GM18909 (cell line): ENCODE measurements around the gene UXS1.

ENCODE experiments used
- ATAC-seq: cut with Tn5 transposase; IDR thresholded peaks from one replicate; pipeline ENCODE4 v1.9.1; 2021; ENCODE audit warnings: mild to moderate bottlenecking; ENCODE audit not compliant: unreplicated experiment, poor library complexity

UXS1 gene

DNA sequence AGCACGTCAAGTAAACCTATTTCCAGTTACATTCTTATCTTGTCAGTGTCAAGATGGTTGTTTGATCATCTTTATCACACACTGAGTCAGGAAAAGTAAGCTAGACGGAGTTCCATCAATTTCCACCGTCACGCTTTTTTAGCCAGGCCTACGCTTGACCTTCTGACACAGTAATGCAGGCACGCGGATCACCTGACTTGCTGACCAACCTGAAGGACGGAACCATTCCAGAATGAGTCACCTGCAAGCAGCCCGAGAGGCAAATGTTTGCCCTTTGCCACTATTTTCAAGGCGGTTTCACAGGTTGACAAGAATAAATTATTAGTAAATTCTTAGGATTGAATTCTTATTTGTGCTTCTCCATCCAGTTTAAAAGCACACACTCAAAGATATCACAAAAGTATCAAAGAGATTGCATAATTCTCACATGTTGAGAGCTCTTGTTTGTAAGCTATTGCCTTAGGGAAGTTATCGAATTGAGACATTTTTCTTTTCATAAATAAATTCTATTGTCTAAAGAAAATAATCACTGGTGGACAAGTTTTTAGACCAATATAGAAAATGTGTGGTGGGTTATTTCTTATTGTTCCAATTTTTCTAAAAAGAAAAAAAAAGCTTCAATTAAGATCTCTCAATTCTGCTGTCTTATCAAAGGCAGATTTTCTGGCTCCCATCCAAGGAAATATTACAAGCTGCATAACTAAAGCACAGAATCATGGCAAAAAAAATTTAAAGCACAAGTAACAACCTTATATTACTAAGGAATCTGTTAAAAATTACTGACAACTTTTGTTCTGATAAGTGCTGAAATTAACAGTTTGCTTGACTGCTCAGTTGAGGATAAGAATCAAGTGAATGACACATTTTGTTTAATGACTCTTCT, 31.9 kb downstream of the UXS1 start:
- ATAC-seq, result no peak

DNA sequence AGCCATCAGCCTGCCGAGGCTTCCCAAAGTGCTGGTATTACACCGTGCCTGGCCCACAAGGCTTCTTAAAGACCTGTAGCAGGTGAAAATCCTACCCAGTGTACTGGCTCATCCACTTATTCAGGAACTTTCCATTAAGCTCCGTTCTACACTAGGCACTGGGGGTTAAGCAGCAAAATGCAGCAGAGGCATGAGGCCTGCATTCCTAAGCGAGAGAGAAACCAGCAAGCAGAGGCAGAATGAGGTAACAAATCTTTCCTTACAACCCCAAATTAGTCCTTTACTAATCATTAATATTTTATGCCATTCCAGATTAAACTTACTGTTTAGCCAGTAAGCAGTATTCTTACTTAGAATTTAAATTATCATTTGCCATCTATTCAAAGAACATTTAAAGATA, 32.8 kb downstream of the UXS1 start:
- ATAC-seq, result no peak

DNA sequence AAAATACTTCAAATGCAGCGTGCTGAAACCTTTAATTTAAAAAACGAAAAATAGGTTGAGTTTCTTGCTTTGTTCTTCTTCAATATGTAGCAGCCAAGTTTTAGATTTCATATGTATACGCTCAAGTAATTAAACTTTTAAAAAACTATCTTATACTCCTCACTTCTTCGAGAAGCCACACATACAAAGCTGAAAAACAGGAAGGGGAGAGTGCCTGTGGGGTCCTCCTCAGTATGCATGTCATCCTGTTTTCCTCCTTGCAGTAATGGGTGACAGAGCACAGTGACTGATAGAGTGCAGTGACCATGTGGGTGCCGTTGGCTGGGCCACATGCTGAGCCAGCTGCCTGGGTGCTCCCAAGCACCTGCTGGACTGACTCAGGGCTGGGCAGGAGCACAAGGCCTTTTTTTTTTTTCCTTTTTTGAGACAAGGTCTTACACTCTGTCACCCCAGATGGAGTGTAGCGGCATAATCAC, 33.3 kb downstream of the UXS1 start:
- peak; percentile 73 for ATAC-seq

DNA sequence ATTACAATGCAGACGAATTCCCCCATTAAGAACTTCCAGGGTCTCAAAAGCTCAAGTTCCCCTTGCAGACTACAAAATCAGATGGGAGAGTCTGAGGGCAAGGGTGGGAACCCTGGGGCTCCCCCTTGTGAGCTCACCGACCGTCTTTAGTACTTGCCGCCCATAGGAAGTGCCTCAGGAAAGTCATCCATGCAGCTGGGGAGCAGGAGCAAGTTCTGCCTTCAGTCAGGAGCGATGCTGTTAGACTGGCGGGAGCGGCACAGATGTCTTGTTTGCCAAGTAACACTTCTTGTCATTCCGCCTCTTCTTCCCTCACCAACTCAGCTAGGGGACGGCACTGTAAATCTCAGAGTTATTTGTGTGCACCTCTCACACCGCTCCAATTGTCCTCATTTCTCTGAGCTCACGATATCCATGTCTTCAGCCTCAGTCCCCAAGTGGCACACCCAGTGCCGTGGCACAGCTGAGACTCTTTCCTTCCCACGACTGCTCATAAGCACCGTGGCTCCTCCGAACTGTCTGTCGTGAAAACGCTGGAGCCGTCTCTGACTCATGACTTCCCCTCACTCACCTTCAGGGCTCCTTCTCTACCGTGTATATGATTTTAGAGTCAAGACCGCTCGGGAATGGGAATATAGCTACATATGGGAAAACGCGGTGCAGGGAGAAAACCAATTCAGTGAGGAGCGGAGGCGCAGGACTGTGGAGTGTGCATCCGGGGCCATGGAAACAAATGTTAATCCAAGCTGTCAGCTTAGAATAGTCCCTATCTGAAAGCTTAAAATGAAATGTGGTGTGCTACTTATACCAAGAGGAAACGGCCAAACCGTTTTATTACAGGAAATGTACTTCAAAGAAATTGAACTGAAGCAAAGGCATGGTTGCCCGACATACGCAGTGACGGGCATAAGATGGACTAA, 34.0 kb downstream of the UXS1 start:
- ATAC-seq, result peak; percentile 63

DNA sequence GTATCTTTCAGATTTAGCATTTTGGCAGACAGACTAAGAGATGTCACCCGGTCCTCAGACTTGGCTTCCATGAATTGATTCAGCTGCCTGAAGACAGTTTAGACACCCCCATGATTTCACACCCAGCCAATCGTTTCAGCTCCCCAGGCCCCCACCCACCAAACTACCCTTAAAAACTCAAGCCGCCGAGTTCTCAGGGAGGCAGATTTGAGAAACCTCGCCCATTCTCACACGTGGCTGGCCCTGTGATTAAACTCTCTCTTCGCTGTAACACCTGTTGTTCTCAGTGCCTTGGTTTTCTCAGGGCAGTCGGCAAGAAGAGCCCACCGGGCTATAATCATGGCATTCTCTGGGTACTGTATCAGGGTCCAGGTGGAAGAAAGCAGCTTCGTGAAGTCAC, 35.2 kb downstream of the UXS1 start:
- ATAC-seq, result no peak

DNA sequence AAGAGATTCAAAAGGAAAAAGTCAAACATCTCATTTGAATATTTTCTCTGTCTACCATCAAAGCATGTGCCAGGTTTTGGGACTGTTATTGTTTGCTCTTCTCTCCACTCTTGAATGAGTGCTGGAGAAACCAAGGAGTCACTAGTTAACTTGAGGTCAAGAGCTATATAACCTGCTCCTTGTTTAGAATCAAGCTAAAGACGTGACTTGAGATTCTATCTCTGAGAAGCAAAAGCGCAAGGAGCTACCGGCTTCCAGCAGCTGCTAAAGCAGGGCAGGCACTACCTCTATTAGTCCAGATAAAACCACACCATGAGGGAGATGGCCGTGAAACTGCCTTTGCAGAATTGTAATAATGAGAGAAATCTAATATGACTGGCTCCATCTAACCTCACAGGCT, 36.0 kb downstream of the UXS1 start:
- ATAC-seq, result no peak

DNA sequence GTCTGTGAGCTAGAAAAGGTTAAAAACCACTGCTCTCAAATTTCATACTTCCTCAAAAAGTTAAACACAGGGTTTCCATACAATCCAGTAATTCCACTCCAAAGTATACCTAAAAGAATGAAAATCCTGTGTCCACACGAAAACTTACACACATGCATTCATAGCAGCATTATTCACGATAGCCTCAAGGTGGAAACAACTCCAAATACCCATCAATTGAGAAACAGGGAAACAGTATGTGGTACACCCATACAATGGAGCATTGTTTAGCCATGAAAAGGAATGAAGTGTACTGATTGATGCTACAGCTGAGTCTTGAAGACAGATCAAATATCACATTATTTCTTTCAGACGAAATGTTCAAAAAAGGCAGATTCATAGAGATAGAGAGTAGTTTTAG, 36.7 kb downstream of the UXS1 start:
- ATAC-seq, result no peak

DNA sequence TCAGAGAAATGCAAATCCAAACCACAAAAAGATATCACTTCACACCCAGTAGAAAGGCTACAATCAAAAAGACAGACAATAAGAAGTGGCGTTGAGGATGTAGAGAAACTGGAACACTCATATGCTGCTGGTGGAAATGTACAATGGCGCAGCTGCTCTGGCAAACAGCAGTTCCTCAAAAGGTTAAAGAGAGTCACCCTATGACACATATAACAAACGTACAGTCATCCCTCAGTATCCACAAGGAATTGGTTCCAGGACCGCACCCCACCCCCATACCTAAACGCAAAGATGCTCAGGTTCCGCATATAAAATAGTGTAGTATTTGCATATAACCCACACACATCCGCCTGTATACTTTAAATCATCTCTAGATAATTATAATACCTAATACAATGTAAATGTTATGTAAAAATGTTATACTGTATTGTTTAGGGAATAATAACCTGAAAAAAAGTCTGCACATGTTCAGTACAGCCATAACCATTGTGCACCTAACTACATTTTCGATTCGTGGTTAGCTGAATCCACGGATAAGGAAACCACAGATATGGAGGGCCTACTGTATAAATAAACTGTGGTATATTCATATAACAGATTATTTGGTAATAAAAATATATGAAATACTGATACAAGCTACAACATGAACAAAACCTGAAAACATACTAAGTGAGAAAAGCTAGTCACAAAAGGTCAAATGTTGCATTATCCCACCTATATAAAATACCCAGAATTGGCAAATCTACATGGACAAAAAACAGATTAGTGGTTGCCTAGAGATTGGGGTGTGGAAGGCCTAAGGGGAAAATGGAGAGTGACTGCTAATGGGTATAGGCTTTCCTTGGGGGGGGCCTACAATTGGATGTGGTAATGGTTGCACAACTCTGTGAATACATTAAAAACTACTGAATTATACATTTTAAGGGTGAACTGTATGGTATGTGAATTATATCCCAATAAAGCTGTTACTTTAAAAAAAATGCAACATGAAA, 37.5 kb downstream of the UXS1 start:
- ATAC-seq, result no peak

DNA sequence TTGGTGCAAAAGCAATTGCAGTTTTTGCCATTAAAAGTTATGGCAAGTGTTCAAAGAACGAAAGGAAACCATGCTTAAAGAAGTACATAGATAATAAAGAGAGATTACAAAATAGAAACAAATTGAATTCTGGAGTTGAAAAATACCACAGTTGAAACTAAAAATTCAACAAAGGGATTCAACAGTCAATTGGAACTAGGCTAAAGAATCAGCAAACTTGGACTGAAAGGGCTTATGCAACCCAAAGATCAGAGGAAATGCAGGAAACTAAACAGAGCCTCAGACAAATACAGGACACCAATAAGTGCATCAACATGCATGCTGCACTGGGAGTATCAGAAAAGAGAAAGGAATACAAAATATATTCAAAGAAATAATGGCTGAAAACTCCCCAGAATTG, 40.3 kb downstream of the UXS1 start:
- ATAC-seq, result no peak

DNA sequence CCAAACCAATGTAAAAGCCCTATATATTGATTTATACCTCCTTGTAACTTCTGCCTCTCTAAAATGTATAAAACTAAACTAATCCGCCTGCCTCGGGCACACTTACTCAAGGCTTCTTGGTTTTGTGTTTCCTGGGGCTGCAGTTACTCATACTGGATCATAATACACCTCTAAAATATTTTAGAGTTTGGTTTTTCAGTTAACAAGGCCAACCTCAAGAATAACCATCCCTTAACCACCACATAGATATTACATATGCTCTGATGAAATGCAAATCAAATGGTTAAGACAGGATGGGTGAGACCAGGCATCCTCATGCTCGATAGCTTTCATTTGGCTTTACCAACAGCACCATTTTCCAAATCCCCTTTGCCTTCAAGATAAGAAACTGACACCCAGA, 46.4 kb downstream of the UXS1 start:
- peak; percentile 73 for ATAC-seq

DNA sequence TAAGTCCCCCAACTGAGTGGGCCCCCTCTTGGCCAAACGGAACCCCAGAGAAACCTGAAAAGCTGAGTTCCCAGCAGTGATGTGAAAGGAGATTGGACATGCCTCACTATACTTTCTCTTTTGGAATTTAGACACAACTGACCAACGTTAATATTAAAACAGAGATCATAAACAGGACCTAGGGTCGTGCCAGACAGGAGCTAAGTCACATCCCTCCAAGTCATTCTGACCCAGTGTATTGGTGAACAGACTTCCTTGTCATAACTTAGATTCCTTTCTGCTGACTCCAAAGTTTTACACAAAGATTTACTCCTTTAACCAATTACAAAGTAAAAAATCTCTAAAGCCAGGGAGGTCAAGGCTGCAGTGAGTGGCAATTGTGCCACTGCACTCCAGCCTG, 46.9 kb downstream of the UXS1 start:
- ATAC-seq, result peak; percentile 26

DNA sequence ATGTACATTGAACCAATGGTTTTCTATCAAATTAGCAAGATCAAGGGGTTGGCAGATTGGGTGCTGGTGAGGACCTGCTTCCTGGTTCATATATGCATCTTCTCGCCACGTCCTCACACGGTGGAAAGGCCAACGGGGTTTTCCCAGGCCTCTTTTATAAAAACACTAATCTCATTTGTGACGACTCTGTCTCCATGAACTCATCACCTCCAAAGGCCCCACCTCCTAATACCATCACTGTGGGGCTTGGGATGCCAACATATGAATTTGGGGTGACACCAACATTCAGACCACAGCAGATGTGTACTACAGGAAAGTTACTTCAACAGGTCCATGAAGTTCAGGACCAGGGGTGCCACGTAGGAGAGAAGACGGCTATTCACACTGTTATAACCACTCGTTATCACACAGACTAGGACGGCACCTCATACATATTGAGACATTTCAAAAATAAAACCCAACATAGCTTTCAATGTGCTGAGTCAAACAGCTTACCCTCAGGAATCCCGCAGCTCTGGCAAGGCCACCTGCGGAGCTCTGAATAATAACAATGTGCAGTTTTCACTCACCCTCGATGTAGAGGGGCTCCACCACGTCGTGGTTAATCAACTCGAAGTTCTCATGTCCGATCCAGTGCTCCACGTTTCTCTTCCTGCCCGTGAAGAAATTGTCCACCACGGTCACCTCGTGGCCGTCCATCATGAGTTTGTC, 49.3 kb downstream of the UXS1 start:
- no peak for ATAC-seq

DNA sequence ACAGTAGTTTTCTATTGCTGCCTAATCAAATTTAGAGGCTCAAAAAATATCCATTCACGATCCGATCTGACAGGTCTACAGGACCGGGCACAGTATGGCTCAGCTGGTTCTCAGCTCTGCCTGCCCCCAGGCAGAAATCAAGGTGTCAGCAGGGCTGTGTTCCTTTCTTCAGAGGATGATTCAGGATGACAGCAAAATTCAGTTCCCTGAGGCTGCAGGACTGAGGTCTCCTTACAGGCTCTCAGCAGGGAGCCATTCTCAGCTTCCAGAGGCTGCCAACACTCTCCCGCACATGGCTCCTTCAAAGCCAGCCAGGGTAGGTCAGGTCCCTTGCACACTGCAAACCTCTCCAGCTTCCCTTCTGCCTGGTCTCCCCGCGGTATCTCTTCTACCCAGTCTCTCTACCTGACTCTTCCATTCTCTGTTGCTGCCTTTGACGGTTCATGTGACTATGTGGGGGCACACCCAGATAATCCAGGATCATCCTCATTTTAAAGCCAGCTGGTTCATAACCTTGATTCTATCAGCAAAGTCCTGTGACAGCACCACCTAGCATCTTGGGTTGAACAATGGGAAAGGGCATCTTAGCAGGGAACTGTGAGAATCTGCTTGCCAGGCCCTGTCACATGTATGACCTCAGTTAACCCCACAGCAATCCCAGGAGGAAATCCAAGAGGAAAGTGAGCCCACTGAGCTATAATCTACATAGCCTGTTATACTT, 50.4 kb downstream of the UXS1 start:
- ATAC-seq, result no peak

DNA sequence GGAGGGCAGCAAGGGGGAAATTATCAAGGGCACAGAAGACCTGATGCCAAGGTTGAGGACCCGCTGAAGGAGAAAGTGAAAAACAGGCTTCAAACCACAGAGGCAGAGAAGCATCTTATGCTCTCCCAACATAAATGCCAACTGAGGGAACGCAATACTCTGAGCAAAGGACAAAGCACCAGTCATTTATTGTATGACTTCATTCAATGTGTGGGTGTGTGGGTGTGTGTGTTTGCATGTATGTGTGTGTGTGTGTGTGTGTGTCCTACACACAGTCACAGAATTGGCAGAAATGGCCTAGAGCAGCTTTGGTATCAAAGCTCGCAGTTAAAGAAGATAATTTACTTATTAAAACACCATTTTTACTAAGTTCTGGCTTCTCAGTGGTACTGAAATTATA, 51.4 kb downstream of the UXS1 start:
- no peak for ATAC-seq

DNA sequence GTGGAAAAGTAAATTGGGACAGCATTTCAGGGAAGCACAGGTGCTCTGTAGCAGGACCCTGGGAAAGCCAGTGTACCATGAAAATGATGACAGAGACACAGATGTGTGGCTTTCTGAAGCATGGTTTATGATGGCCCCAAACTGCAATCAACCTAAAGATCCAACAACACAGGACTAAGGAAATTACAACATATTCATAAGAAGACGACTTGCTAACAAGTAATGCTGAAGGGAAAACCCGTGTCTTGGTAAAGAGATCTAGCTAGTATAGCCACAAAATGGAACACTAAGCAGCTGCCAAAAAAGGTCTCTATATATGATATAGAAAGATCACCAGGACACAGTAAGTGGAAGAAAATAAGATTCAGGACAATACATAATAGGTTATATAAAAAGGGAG, 53.2 kb downstream of the UXS1 start:
- no peak for ATAC-seq

DNA sequence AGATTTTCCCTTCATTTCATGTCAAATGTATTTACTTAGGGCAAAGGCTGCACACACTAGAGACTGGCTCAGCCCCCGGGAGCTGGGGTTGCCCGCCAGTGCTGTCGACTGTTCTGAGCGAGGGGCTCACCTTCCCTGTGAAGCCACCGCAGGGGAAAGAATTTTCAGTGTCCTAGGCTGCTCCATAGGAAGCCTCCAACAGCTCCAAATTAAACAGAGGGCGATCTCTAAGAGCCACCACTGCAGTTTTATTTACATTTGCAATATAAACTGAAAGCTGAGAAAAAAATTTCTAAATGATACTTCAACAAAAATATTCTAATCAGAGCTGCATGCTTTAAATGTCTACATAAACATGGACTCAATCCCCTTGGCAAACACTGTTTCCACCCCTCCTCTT, 54.0 kb downstream of the UXS1 start:
- ATAC-seq, result no peak

DNA sequence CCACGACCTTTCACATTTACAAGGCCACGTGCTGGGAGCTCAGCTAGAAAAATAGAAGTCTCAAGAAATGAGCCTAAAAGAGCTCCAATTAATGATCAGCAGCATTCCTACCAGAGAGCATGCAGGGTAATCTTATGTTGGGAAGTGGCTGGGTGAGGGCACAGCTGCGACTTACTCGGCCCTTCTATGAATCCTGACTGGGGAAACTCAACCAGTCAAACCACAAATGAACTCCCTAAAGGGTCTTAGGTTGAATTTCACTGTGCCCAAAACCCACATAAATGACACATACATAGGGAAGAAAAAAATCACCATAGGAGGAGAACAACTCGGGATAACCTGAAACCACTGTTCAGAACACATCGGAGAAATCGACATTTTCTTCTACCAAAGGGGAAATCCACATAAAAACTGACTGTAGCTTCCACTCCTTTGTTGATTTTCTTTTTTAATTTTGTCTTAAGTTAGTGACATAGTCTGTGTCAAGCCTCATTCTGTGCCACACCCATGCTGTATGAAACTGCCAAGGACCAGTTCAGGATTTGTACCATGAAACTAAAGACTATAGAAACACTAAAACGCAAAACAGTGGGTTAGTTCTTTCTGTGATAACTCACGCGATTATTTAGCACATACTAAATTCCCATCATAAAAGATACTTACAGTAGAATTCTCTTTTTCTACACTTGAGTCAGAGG, 54.7 kb downstream of the UXS1 start:
- no peak for ATAC-seq

DNA sequence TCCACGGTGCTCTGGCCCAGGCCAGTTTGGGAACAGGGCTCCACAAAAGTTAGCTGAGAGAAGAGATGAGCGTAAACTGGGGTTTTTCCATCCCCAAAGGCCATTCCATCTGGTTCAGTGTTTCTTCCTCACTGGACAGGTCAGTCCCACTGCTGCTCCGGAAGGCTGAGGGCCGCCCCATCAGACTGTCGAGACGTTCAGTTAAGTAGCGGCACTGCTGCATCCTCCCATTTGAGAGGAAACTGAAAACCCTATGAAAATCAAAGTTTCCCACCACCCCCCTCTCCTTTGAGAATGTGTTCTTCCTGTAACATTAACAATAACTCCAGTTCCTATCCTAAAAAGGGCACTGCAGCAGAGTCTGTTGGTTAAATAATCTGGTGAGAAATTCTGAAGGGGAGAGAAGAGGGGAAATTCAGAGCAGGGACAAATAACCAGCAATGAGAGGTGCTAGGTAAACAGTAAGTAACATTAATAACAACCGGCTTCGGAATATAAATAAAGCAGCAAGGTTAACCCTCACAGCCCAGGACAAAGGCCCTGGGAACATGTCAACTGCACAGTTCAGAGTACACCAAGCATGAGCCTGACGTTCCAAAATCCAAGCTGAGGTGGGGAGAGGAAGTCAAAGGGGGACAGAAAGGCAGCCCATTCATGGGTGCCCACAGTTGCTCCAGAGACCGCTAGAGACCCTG, 55.4 kb downstream of the UXS1 start:
- ATAC-seq, result no peak
